Ishikawa (cell line): Measurements from ENCODE around the gene TSPAN11.

Experiments
- CEBPB ChIP-seq: IDR thresholded peaks from 2 replicates; pipeline ENCODE4 v1.6.1; 2012
- EGR1 ChIP-seq: IDR thresholded peaks from 2 replicates; pipeline ENCODE4 v1.6.1; 2012
- FOXM1 ChIP-seq: IDR thresholded peaks from 2 replicates; pipeline ENCODE4 v1.6.1; 2012; ENCODE audit warnings: low read depth, borderline replicate concordance
- MAX ChIP-seq: IDR thresholded peaks from 2 replicates; pipeline ENCODE4 v1.6.1; 2012
- RAD21 ChIP-seq: IDR thresholded peaks from 2 replicates; pipeline ENCODE4 v1.6.1; 2012; ENCODE audit warnings: low read depth
- REST ChIP-seq: IDR thresholded peaks from 2 replicates; pipeline ENCODE4 v1.6.1; 2012; ENCODE audit warnings: low read depth, mild to moderate bottlenecking
- TAF1 ChIP-seq: IDR thresholded peaks from 2 replicates; pipeline ENCODE4 v1.6.1; 2012; ENCODE audit warnings: low read depth, mild to moderate bottlenecking
- USF1 ChIP-seq: IDR thresholded peaks from 2 replicates; pipeline ENCODE4 v1.6.1; 2012
- ZBTB7A ChIP-seq: IDR thresholded peaks from 2 replicates; pipeline ENCODE4 v1.6.1; 2012; ENCODE audit warnings: low read depth

- TF ChIP-seq USF1 (no peak), EGR1 (no peak), CEBPB (no peak), FOXM1 (no peak), ZBTB7A (no peak), REST (no peak), TAF1 (no peak), RAD21 (no peak), MAX (no peak)
These were observed 55.9 kb downstream of the TSPAN11 start for GRCh38 chr12:30982413-30982812.
